ENCODE measurements around the gene ZNF326. TPM values are rescaled to one million over a fixed set of nuclear protein-coding genes. Genes with fewer than 3 reads are reported as not detected.

Gene ZNF326
- total RNA-seq, 1 experiment from 2014 or later: 39.0 TPM

DNA sequence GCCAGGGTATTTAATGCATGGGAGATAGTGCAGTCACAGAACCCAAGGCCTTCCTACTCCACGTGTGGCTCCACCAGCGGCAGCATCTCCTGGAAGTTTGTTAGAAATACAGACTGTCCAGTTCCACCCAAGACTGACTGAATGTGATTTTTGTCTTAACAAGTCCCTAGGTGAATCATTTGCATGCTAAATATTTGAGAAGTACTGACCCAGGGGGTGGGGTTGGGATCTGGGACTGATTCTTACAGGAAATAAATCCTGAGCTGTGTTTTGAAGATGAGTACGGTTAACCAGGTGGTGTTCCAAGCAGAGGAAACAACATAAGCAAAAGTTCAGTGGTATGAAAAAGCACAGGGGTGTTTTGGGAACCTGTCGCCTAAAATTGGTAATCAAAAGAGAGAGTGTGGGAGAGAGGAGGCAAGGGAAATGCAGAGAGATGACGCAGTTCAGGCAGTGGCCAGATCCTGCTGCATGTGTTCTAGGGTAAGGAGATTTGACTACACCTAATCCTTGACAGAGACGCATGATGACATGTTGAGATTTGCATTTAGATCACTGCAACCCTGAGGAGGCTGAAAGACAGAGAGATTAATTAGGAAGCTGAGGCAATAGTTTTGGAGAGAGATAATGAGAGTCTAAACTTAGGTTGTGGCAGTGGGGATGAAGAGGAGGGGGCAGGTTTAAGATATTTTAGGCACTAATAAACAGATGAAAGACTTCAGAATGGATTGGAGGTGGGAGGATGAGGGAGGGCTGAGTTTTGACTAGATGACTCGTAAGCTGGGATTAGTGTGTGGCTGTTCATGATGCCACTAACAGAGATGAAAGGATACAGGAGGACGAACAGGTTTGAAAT is 3.7 kb upstream of the ZNF326 start:
- Histone ChIP-seq H3K9ac (ENCODE audit: extremely low read depth, insufficient read length, low read length) (no peak overlapping the region), H2BK5ac (ENCODE audit: insufficient read length, low read length) (no peak overlapping the region), H3K27me3 (ENCODE audit: insufficient read depth, low read length) (no peaks in the 10 kb centered on the region), H3K79me1 (ENCODE audit: insufficient read depth, low read depth, low read length, poor library complexity, severe bottlenecking) (no peaks in the 10 kb centered on the region), H3K14ac (ENCODE audit: insufficient read depth, low read length) (no peak overlapping the region), H2AK5ac (ENCODE audit: insufficient read length, low read length) (no peak overlapping the region), H3K23me2 (ENCODE audit: insufficient read length, low read depth, low read length, poor library complexity, severe bottlenecking) (peaks cover 3% of the 10 kb centered on the region), H2BK15ac (ENCODE audit: low read depth, low read length) (no peak overlapping the region), H4K5ac (ENCODE audit: insufficient read length, low read depth, low read length) (no peak overlapping the region), H2BK20ac (ENCODE audit: low read depth, low read length, poor library complexity, severe bottlenecking) (no peak overlapping the region), H2AFZ (ENCODE audit: low read length) (no peak overlapping the region), H4K8ac (replicated peaks; ENCODE audit: insufficient read length, low read depth, low read length) (no peak overlapping the region), H3K18ac (ENCODE audit: insufficient read length, low read depth, low read length) (no peak overlapping the region), H3K9me3 (ENCODE audit: control insufficient read depth, low read depth, low read length) (no peaks in the 10 kb centered on the region), H4K20me1 (ENCODE audit: control insufficient read depth, insufficient read depth, insufficient read length) (no peaks in the 10 kb centered on the region), H4K91ac (ENCODE audit: insufficient read length, low read depth, low read length) (no peak overlapping the region), H3K79me2 (ENCODE audit: insufficient read depth, low read length) (peaks cover 6% of the 10 kb centered on the region; the same call in 1 of the 2 replicates), H3K56ac (ENCODE audit: insufficient read length, low read depth, low read length) (no peak overlapping the region), H2BK120ac (ENCODE audit: low read depth, low read length, poor library complexity, severe bottlenecking) (no peak overlapping the region), H3K27ac (ENCODE audit: insufficient read length, low read depth, low read length) (no peak overlapping the region), H3K4me1 (ENCODE audit: insufficient read depth, low read length) (no peaks in the 10 kb centered on the region), H3K23ac (ENCODE audit: insufficient read length, low read depth, low read length) (no peak overlapping the region), H3T11ph (ENCODE audit: low read length) (no peak overlapping the region), H3K4ac (ENCODE audit: low read depth, low read length) (no peak overlapping the region), H3K4me2 (ENCODE audit: insufficient read depth, insufficient read length, low read length) (no peak overlapping the region), H2BK12ac (ENCODE audit: insufficient read length, low read depth, low read length) (no peak overlapping the region)
- Mint-ChIP-seq H3K4me1 (peaks cover 25 to 33% of the 10 kb centered on the region in 2 experiments), H3K27ac (0 out of 7 replicates have a peak overlapping the region, but pooled peaks of 2 of the 3 experiments have one; percentile 6 to 15), H3K27me3 (ENCODE audit: low read depth) (no peaks in the 10 kb centered on the region), H3K36me3 (ENCODE audit: insufficient read depth in 1 of 3, low read depth in 3 of 3) (peaks cover 0 to 2% (median 0%) of the 10 kb centered on the region in 3 experiments; a peak in 4 of 7 replicates), H3K9me3 (no peaks in the 10 kb centered on the region; a peak in 1 of 5 replicates), H3K4me3 (no peak overlapping the region)
- no CpG with 5 or more reads among the region's 8 CpGs for WGBS (ENCODE audit: extremely low coverage, insufficient read length, low lambda C conversion rate)
- no peak for DNase-seq
- TF ChIP-seq, protein P1, sequence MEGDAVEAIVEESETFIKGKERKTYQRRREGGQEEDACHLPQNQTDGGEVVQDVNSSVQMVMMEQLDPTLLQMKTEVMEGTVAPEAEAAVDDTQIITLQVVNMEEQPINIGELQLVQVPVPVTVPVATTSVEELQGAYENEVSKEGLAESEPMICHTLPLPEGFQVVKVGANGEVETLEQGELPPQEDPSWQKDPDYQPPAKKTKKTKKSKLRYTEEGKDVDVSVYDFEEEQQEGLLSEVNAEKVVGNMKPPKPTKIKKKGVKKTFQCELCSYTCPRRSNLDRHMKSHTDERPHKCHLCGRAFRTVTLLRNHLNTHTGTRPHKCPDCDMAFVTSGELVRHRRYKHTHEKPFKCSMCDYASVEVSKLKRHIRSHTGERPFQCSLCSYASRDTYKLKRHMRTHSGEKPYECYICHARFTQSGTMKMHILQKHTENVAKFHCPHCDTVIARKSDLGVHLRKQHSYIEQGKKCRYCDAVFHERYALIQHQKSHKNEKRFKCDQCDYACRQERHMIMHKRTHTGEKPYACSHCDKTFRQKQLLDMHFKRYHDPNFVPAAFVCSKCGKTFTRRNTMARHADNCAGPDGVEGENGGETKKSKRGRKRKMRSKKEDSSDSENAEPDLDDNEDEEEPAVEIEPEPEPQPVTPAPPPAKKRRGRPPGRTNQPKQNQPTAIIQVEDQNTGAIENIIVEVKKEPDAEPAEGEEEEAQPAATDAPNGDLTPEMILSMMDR (conservative IDR thresholded peaks at IDR 0.05): no peak

Measured in H9 (cell line).